Epidermal melanocyte (primary cell): ENCODE results near the gene HOXC10.

Experiments
- DNase-seq: peaks from one replicate; pipeline ENCODE4 v3.0.0; 2011; ENCODE audit warnings: low spot score; ENCODE audit not compliant: insufficient read length

HOXC10 gene

DNA sequence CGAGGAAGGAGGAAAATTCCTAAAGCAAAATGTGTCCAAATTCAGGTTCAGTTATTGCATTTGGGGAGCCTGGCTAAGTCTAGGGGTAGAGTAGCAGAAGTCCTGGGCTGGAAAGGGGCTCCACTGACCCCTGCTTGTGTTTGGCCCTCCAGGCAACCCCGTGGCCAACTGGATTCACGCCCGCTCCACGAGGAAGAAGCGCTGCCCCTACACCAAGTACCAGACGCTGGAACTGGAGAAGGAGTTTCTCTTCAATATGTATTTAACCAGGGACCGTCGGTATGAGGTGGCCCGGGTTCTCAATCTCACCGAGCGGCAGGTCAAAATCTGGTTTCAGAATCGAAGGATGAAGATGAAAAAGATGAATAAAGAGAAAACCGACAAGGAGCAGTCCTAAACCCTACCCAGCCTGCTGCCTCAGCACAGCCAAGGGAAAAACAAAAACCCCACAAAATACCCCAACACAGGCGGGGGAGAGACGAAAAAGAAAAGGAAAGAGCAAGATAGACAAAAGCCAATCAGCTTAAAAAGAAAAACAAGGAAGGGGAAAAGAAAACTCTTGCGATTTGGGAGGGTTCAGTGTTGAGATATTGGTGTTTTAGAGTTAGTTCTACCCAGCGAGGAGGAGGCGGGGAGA lies 17.4 kb downstream of the HOXC10 start:
- DNase-seq = no peak

DNA sequence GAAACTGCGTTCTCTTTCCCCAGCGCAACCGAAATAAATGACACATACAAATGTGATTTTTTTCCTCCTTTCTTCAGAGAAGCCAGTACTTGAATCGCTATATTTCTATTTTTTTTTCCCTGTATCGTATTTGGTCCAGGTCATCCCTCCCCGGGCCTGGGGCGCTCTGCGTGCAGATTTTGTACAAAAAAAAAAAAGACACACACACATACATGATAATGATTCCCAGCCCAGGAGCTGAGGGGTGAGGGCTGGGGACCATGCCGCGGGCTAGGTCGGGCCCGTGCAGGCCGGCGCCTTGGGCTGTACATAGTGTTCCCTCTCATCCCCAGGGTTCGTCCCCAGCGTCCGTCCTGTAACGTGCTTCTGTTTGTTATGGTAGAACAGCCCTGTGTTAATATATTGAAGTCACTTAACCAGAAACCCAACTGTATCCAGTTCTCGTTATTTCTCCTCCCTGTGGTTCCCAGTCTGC lies 18.0 kb downstream of the HOXC10 start:
- DNase-seq = no peak

DNA sequence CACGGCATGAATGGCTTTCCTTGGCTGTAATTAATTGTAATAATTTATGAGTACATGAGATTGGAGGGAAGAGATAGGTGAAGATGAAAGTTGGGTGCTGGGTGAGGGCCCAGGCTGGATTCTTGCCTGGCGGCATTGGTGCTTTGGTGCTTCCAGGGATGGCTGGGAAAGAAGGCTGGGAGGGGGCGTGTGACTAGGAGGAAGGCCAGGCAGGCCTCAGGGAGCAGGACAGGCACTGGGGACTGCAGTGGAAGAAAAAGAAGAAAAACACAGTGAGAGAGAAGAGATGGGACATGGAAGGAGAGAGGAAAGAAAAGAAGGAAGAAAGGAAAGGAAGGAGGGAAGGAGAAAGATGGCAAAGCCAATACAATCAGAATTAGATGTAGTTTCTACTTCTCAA lies 18.7 kb downstream of the HOXC10 start:
- no peak for DNase-seq

DNA sequence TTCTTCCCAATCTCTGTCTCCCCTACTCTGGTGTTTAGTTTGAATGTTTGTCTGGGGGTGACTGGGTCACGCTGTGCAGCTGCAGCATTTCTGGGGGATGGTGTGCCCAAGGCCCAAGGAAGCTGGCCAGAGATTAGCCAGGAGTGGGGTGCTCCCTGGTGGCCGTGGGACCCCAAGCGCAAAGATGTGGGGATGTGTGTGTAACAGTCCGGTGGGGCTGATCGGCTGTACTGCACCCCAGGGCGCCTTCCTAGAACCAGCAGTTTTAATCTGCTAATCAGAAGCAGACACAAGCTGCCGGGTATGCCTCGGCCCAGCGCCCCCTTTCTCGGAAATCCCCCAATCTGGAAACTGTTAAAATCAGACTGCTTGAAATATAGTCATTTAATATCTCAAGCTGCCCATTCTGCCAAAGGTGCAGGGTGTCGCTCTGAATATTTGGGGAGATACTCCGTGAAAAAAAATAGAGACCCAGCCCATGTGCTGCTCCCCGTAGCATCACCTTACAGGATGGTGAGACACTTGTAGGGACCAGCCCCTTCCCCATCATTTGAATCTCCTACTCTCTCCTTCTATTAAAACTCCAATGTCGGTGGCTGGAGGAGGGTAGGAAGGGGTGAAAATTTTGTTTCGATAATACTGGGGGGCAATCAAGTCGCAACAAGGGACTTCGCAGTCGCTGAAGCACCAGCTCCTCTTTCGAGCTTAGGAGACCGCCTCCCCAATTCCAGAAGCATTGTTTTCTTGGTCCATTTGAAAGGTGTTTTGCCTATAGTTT lies 19.3 kb downstream of the HOXC10 start:
- no peak for DNase-seq

DNA sequence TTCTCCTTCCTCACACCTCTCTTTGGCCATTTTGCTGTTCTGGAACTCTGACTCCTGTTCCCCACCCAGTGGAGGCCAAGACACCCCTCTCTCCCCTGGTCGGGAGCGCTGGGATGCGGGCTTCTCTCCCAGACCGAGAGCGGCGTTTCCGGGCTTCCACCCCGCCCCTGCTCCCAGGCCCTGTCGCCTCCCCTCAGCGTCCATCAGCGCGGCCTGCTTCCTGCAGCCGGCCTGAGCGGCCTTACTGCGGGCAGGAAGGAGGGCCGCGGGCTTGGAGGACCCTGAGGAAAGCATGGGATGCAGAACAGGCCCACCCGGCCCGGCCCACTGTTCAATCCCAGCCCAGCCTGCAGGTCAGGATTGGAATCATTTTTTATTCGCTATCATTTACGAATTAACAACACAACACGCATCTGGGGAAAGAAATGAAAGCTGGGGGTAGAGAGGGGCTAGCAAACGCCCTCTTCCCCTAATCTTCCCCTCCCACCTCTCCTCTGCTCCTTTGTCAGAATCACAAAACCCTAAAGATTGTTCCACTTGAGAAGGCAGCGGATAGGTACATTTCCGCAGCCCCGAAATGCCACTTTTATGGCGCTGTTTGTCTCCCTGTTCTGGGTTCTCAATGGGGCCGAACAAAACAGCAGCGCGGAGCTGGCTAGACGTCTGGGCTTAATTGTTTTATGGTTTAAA lies 20.0 kb downstream of the HOXC10 start:
- DNase-seq = no peak

DNA sequence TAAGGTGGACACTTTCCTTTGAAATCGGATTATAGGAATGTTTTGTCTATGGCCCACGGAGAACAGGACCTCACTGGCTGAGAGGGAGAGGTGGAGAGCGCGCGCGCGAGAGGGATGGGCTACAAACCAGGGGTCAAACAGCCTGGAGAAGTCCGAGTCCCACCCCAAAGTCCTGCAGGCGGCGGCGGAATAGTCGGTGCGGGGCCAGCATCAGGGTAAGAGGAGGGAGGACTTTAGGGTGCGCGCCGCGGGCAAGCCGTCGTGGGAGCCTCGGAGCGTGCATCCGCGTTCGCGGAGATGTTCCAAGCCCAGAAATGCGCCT lies 20.5 kb downstream of the HOXC10 start:
- no peak for DNase-seq

DNA sequence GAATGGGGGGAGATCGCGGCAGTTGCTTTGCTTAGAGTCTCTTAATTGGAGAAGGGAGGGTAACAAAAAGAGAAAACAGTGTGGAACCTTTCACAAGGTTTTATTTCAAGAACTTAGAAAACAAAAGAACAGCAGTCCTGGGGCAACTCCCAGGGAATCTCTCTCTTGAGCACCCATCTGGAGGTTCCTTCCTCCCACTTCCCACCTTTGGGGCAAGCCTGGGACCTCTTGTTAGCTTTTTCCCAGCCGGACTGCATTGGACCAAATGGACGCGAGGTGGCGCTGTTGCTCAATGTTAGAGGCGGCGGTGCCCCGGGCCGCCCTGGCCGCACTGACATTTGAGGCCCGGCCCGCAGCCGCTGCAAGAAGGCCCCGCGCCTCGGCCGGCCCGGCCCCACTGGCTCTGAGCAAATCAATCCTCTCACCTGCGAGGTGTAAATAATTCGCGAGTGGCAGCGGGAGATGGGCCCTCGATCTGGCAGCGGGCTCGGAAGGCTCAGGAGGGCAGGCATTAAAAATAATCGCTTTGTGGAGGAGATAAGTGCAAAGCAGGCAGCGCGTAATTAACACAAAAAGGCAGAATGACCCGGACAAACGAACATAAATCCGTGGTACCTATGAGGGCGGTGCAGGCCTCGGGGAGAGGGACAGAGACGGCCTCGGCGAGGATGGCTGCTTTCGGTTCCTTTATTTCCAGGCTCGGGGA lies 21.1 kb downstream of the HOXC10 start:
- peak; percentile 91 for DNase-seq

DNA sequence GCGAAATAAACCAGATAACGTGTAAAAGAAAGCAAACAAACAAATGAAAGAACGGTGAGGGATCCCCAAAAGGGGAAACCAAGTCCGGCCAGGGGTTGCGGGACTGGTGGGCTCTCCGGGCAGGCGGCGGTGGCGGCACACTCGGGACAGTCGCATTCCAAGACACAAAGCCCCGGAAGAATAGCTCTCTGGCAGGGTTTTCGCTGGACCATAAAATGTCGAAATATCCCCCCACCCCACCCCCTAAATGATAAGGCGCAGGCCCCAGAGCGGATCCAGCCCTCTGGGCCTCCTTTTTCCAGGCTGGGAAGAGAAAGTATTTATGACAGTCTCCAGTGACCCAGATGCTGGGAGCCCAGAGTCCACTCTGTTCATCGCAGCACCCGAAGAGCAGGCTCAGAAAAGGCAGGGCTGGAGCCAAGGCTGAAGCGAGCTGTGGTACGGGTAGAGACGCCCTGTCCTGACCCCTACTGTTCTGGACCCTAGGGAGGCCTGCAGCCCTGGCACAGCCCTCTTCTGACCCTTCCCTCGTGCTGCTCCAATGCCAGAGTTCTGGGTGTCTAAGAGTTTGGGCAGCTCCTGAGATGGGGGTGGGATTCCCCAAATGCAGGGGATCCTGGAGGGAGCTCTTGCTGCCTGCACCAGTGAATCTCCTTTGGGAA lies 21.7 kb downstream of the HOXC10 start:
- DNase-seq = no peak

DNA sequence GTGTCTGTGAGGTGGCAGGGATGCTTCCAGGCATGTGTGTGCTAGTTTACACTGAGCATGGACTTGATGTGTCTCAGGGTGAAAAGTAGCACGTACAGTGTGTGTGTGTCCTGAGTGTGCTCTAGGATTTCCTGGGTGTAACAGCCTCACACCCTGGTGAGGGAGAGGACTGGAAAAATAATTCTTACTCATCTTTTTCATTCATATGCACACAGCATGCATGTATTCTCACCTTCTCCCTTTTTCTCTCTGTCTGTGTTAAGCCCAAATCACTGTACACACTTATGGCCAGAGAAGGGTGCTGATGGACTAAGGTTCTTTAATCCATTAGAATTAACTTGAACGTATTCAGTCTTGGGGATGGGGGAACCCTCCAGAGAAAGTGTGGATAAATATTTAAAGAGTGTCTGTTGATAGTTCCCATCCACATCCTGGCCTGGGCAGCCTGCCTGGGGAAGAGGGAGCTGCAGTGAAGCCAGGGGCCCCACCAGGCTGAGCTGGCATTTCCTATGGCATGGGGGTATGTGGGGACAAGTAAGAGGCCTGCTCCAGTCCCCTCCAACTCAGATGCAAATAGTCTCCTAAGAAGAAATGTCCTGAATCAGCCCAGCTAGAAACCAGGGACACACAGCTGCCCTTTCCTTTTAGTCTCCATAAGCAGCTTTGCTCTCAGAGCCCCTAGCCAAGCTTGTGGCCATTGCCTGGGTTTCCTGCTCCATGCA lies 22.8 kb downstream of the HOXC10 start:
- DNase-seq = no peak

DNA sequence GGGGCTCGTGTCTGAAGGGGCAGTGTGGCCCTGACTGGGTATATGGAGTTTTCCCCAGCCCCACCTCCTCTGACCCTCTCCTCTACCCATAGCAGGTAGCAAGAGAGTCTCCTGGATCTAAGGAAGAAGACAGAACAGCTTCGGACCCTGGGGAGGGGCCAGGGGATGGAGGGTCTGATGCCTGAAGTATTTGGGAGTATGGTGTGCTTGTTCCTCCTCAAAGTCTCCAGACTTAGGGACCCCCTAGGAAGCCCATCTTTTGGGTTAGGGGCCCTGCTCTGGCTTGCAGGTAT lies 23.3 kb downstream of the HOXC10 start:
- no peak for DNase-seq

DNA sequence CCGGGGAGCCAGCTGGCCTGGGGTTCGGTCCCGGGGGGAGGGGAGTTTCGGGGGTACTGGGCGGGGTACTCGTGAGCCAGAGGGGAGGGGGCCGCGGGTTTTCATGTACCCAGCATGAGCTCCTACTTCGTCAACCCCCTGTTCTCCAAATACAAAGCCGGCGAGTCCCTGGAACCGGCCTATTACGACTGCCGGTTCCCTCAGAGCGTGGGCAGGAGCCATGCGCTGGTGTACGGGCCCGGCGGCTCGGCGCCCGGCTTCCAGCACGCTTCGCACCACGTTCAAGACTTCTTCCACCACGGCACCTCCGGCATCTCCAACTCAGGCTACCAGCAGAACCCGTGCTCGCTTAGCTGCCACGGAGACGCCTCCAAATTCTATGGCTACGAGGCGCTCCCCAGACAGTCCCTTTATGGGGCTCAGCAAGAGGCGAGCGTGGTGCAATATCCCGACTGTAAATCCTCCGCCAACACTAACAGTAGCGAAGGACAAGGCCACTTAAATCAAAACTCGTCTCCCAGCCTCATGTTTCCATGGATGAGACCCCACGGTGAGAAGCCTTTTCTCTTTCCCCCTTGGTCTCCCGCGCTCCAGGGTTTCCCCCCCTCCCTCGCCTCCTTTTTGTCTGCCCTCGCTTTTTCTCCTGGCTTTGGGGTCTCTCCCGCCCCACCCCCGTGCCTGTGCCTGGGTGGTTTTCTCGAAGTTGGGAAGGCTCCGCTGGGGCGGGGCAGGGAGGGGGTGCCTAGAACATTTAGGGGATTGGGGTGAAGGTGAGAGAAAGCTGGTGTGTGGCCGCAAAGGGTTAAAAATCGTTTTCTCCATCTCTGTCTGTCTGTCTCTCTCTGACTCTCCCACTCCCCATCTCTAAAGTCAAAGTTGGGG lies 24.5 kb downstream of the HOXC10 start:
- DNase-seq = no peak

DNA sequence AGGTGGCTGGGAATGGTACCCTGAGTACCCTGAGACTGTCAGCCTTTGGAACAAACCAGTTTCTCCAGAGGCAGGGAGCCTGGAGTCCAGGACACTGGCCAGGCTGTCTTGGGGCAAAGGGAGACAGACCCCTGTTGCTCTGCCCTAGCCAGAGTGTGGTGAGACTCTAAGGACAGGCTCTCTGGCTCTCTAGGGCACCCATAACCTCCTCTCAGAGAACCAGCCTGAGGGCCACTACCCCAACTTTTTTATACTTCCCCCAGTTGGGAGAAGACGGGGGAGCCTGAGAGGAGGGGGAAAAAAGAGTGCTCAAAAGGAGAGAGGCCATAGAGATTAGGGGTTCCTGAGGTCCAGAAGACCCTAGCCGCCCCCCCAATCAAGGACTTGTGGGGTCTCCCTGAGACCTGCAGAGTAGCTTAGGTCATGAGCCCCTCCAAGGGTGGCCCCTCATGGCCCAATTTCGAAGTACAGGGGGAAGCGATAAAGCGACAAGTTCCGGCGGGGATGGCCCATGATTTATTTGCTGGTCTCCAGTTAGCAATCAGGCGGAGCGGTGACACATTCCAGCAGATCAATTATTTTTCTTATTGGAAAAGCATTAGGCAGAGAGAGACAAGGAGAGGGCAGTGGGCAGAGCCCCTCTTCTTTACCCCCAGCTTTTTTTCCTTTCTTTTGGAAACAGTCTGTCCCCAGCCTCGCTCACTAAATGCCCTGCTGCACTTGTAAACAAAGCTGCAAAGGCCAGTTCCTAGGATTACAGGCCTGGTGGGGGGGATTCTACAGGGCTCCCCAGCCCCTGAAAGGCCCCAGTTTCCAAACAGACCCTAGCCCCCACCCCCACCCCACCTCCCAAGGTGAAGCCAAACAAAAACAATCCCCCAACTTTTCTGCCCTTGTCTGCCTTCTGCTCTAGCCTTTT lies 25.4 kb downstream of the HOXC10 start:
- no peak for DNase-seq

DNA sequence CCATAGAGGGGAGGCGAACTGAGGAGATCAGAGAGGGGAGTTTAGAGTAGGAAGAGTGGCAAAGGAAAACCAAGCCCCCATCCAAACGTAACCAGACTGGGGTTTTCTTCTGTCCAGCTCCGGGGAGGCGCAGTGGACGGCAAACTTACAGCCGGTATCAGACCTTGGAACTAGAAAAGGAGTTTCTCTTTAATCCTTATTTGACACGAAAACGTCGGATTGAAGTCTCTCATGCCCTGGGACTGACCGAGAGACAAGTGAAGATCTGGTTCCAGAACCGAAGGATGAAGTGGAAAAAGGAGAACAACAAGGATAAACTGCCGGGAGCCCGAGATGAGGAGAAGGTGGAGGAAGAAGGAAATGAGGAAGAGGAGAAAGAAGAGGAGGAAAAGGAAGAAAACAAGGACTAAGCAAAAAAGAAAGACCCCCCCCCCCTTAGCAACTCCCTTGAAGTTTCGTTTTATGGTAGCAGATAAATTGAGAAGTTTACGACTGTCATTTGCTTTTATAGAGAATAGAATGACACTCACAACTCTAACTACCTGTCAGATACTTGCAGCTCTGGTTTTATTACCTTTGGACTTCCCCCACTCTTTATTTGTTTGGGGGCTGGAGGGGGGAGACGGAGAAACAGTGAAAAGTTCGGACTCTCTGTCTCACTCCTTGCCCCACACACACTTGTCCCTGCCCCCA lies 26.2 kb downstream of the HOXC10 start:
- DNase-seq = no peak

DNA sequence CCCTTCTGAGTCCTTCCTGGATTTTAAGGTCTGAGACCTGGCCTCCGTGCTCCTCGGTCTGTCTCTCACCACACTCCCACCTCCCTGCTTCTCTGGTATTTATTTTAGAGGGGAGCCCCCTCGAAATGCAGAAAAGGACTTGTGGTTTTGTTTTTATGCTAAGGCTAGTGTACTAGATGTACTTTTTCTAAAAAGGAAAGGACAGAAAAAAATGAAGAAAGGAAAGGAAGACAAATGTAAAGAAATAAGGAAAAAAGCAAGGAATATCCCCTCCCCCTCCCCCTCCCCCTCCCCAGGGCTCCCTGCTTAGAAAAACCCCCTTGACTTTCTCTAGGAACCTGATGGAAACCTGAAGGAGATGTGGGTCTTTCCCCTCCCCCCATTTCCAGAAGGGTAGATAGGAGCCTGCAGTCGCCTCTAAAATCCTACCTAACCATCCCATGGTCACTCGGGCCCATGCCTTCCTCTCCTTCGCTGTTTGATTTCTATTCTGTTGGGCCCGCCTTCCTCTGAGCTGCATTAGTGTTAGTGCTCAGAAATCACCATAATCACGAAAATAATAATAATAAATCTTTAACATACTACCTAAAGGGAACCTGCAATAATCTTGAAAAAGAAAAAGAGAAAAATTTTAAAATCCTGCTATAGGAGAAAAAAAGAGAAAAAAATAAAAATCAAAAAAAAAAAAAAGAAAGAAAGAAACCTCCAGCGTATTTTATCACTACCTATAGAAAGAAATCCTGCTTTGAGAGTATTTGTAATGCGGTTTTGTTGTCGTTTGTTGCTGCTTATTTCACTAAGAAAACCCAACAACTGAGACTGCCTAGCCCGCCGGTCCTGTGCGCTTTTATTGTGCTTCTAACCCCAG lies 27.0 kb downstream of the HOXC10 start:
- no peak for DNase-seq

DNA sequence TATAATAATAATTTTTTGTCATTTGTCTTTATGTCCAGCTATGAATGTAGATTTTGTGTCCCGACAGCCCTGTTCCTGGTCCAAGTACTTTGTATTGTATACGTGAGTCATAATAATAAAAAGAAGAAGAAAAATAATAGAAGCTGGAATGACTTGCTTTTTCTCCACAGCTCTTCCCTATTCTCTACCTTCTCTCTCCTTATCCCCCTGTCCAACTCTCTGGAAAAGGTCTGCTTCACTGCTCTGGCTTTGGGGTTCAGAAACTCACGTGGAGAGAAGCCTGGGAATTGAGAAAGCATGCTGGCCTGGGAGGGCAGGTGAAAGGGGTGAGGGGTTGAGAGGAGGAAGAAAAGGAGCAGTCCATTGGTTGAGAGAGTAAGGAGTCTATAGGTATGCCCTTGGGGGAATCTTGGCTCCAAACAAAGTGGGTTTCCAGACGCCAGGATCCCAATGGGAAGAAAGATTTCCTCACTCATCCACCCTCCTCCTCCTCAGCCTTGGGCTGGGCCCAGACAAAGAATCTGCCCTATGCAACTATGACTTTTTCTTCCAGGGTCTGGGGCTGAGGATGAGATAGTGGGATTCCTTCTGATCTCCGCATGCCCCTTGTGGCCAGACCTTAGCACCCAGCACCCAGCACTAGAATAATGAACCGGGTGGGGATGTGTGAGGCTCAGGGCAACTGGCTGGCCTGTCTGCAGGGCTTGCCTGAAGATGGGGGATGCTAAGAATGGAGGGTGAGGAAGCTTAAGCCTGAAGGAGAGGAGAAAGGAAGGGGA lies 27.9 kb downstream of the HOXC10 start:
- no peak for DNase-seq

DNA sequence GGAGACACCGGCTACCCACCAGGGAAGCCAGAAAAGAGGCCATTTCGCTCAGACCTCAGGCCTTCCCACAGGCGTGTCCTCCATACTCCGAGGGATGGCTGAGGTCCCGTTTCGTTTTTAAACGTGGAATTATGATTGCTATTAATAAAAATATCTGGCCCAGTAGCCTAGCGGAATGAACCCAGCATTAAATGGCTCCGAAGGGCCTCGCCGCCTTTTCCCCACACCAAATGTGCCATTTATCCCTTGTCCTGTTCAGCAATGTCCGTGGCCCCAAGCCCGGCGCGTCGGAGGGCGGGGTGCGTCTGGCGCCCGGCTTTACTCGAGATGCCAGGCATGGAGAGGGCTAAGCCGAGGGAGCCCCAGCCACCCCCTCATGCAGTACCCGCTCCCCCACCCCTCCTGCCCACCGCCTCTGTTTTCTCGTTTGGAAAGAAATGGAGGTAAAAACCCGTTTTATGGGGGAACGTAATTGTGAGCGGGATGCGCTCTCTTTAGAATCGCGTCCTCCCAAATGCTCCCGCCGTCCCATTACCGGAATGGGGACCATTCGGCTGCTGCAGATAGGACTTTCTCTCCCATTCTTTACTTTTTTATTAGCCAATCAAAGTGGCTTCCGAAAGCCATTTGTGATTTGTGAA lies 29.6 kb downstream of the HOXC10 start:
- DNase-seq = no peak
